SK-N-SH (cell line): Measurements from ENCODE around the gene COX7A2. TPM values are rescaled to one million over a fixed set of nuclear protein-coding genes. Genes with fewer than 3 reads are reported as not detected.

Source experiments
- CTCF ChIA-PET: fragments of 300-600, 350-600 bp; formaldehyde crosslinking; extraction: SDS; loops from one replicate; lab custom pipeline; 2021; lab: Yijun Ruan, JAX
- POLR2A ChIA-PET: fragments of 350-600 bp; sonication (Branson Sonifier 250); formaldehyde crosslinking; extraction: SDS; loops from one replicate; lab custom pipeline; 2020; ENCODE audit warnings: antibody characterized with exemption, inconsistent platforms; lab: Yijun Ruan, JAX
- DNase-seq: peaks from one replicate; pipeline ENCODE4 v3.0.0; 2012
- H2AFZ ChIP-seq: fragments of 200-600 bp; sonication (generic); 2 replicates; pipeline ENCODE4 v1.8.1; 2016; ENCODE audit warnings: antibody characterized with exemption, mild to moderate bottlenecking, low read depth
- H3F3A ChIP-seq: fragments of 200-600 bp; sonication (generic); replicated peaks from 2 replicates; pipeline ENCODE3; 2016; ENCODE audit warnings: antibody characterized with exemption, mild to moderate bottlenecking; ENCODE audit not compliant: insufficient read depth
- H3K27ac ChIP-seq, 2 experiments: fragments of 200-500 bp in 1 of 2; fragments of 200-600 bp in 1 of 2; sonication (Bioruptor generic) in 1 of 2; sonication (generic), shearing (Covaris generic) in 1 of 2; 2 replicates each; pipeline versions ENCODE4 v1.5.1 to v1.6.1; 2014 to 2016; ENCODE audit warnings: low read depth in 2 of 2, inconsistent platforms in 1 of 2, low read length in 1 of 2, mild to moderate bottlenecking in 1 of 2, mixed read lengths in 1 of 2
- H3K27me3 ChIP-seq: fragments of 200-600 bp; sonication (generic), shearing (Covaris generic); 2 replicates; pipeline ENCODE4 v1.6.1; 2016; ENCODE audit warnings: mixed run types; ENCODE audit not compliant: insufficient read depth
- H3K36me3 ChIP-seq, 2 experiments: fragments of 200-500 bp in 1 of 2; fragments of 200-600 bp in 1 of 2; sonication (Bioruptor generic) in 1 of 2; sonication (generic) in 1 of 2; replicated peaks in 1 of 2; 2 replicates each; pipeline versions ENCODE3 to v1.5.1; 2014 to 2016; ENCODE audit warnings: low read length in 1 of 2, mild to moderate bottlenecking in 1 of 2; ENCODE audit not compliant: insufficient read depth in 2 of 2, control insufficient read depth in 1 of 2
- H3K4me1 ChIP-seq, 2 experiments: fragments of 200-500 bp in 1 of 2; fragments of 200-600 bp in 1 of 2; sonication (Bioruptor generic) in 1 of 2; sonication (generic), shearing (Covaris generic) in 1 of 2; 2 replicates each; pipeline versions ENCODE4 v1.5.1 to v1.6.1; 2014 to 2016; ENCODE audit warnings: low read depth in 1 of 2, low read length in 1 of 2, mixed run types in 1 of 2; ENCODE audit not compliant: insufficient read depth in 2 of 2, control insufficient read depth in 1 of 2
- H3K4me2 ChIP-seq: fragments of 200-600 bp; sonication (generic), shearing (Covaris generic); 2 replicates; pipeline ENCODE4 v1.6.1; 2017; ENCODE audit warnings: mixed run types
- H3K4me3 ChIP-seq, 2 experiments: fragments of 200-500 bp in 1 of 2; fragments of 200-600 bp in 1 of 2; sonication (Bioruptor generic) in 1 of 2; sonication (generic), shearing (Covaris generic) in 1 of 2; 2 replicates each; pipeline versions ENCODE4 v1.5.1 to v1.8.1; 2014 to 2016; ENCODE audit warnings: low read depth in 2 of 2, inconsistent platforms in 1 of 2, low read length in 1 of 2, mild to moderate bottlenecking in 1 of 2, mixed read lengths in 1 of 2, moderate library complexity in 1 of 2
- H3K79me2 ChIP-seq: fragments of 200-600 bp; sonication (generic); 2 replicates; pipeline ENCODE4 v1.8.1; 2017; ENCODE audit warnings: mild to moderate bottlenecking; ENCODE audit not compliant: insufficient read depth
- H3K9ac ChIP-seq: fragments of 200-600 bp; sonication (generic); 2 replicates; pipeline ENCODE4 v1.6.1; 2017; ENCODE audit warnings: mixed run types
- H3K9me2 ChIP-seq: fragments of 200-600 bp; sonication (generic); 2 replicates; pipeline ENCODE4 v1.6.1; 2017; ENCODE audit warnings: mixed run types
- H3K9me3 ChIP-seq: fragments of 200-600 bp; sonication (generic); 2 replicates; pipeline ENCODE4 v1.6.1; 2017; ENCODE audit warnings: mixed run types, mild to moderate bottlenecking, moderate library complexity
- H4K20me1 ChIP-seq: fragments of 200-600 bp; sonication (generic); 2 replicates; pipeline ENCODE4 v1.6.1; 2017; ENCODE audit warnings: mild to moderate bottlenecking, mixed run types; ENCODE audit not compliant: insufficient read depth
- CHD2 ChIP-seq: fragments of 150-350 bp; IDR thresholded peaks from 2 replicates; pipeline ENCODE4 v1.6.1; 2018; ENCODE audit warnings: low read length; ENCODE audit not compliant: partially characterized antibody
- ELF1 ChIP-seq: IDR thresholded peaks from 2 replicates; pipeline ENCODE4 v1.4.0; 2012
- FOSL2 ChIP-seq: IDR thresholded peaks from 2 replicates; pipeline ENCODE4 v1.4.0; 2012; ENCODE audit warnings: low read depth, mild to moderate bottlenecking, moderate library complexity, borderline replicate concordance
- FOXJ3 ChIP-seq: sonication (generic); formaldehyde crosslinking; IDR thresholded peaks from 2 replicates; pipeline ENCODE4 v1.5.1; 2020; ENCODE audit warnings: mild to moderate bottlenecking, missing genetic modification reagents
- GATA2 ChIP-seq: sonication (generic); formaldehyde crosslinking; IDR thresholded peaks from 2 replicates; pipeline ENCODE4 v1.5.0; 2020; ENCODE audit warnings: mild to moderate bottlenecking, missing genetic modification reagents
- IRF3 ChIP-seq: fragments of 150-350 bp; IDR thresholded peaks from 2 replicates; pipeline ENCODE4 v1.6.1; 2016; ENCODE audit warnings: mild to moderate bottlenecking, low read depth, low read length
- JUND ChIP-seq: IDR thresholded peaks from 2 replicates; pipeline ENCODE4 v1.4.0; 2012
- MAX ChIP-seq: IDR thresholded peaks from 2 replicates; pipeline ENCODE4 v1.4.0; 2012; ENCODE audit warnings: low read depth
- NRF1 ChIP-seq: IDR thresholded peaks from 2 replicates; pipeline ENCODE4 v1.6.1; 2012; ENCODE audit warnings: low read depth, mild to moderate bottlenecking, low read length
- PBX3 ChIP-seq: IDR thresholded peaks from 2 replicates; pipeline ENCODE4; 2012
- POLR2AphosphoS5 ChIP-seq: IDR thresholded peaks from 2 replicates; pipeline ENCODE4 v1.6.1; 2012; ENCODE audit warnings: low read depth, low read length
- RCOR1 ChIP-seq: fragments of 150-350 bp; IDR thresholded peaks from 2 replicates; pipeline ENCODE4 v1.6.1; 2017; ENCODE audit warnings: antibody characterized with exemption, low read length
- RFX5 ChIP-seq: IDR thresholded peaks from 2 replicates; pipeline ENCODE4 v1.6.1; 2012; ENCODE audit warnings: mild to moderate bottlenecking, improper control_type of control experiment, low read length
- RXRA ChIP-seq: IDR thresholded peaks from 2 replicates; pipeline ENCODE4 v1.4.0; 2012; ENCODE audit warnings: low read depth, mild to moderate bottlenecking, borderline replicate concordance
- SIN3A ChIP-seq: IDR thresholded peaks from 2 replicates; pipeline ENCODE4 v1.6.1; 2012; ENCODE audit warnings: low read depth, mild to moderate bottlenecking, low read length, moderate library complexity, borderline replicate concordance
- SMC3 ChIP-seq: IDR thresholded peaks from 2 replicates; pipeline ENCODE4 v1.6.1; 2012; ENCODE audit warnings: low read depth, low read length, improper control_type of control experiment
- TAF1 ChIP-seq: IDR thresholded peaks from 2 replicates; pipeline ENCODE4 v1.6.1; 2012; ENCODE audit warnings: low read depth, mild to moderate bottlenecking, low read length, moderate library complexity, borderline replicate concordance
- TCF12 ChIP-seq: IDR thresholded peaks from 2 replicates; pipeline ENCODE4 v1.4.0; 2012
- YY1 ChIP-seq: IDR thresholded peaks from 2 replicates; pipeline ENCODE4 v1.4.0; 2012; ENCODE audit warnings: low read depth, mild to moderate bottlenecking
- WGBS: methylation state at CpG from one replicate; pipeline ENCODE4 v1.1.6; 2017; ENCODE audit warnings: low lambda C conversion rate; 5-methylcytosine and 5-hydroxymethylcytosine counted together
- polyA plus RNA-seq, 3 experiments: library from polyadenylated mRNA; depleted of rRNA; stranded (reverse); fragments of >200 nt; gene quantifications; 2 replicates each; pipeline ENCODE4 v1.2.3, GENCODE V29; 2012
- TF ChIP-seq, protein P1 (sequence below): IDR thresholded peaks from 2 replicates; pipeline ENCODE4 v1.4.0; 2012; ENCODE audit warnings: low read depth, borderline replicate concordance

Gene COX7A2
- polyA plus RNA-seq, 1 of the 3 experiments (the other 2 are of a cell fraction) = 431 TPM

GRCh38 chr6:75268988-75269354 lies 25.4 kb upstream of the COX7A2 start:
- no peak overlapping the region for H2AFZ ChIP-seq
- DNase-seq = no peak
- no peaks in the 10 kb centered on the region for H3K9me2 ChIP-seq
- peaks cover 19% of the 10 kb centered on the region for H4K20me1 ChIP-seq
- H3F3A ChIP-seq = peaks cover 10% of the 10 kb centered on the region
- peaks cover 0 to 4% of the 10 kb centered on the region in 2 experiments; a peak in 2 of 4 replicates for H3K4me1 ChIP-seq
- WGBS = 95% methylated on average over 4 of the region's 4 CpGs
- peaks cover 96% of the 10 kb centered on the region for H3K79me2 ChIP-seq
- TF ChIP-seq RFX5 = no peak
- TF ChIP-seq MAX = no peak
- TF ChIP-seq IRF3 = no peak
- no peak for TF ChIP-seq YY1
- TF ChIP-seq SIN3A = no peak
- TF ChIP-seq SMC3 = no peak
- no peak for TF ChIP-seq ELF1
- no peak for TF ChIP-seq RXRA
- no peak for TF ChIP-seq TAF1
- no peak for TF ChIP-seq JUND
- no peak overlapping the region for H3K4me3 ChIP-seq
- no peaks in the 10 kb centered on the region for H3K27me3 ChIP-seq
- CTCF ChIA-PET = interaction anchor here (1.1 to 1.2 kb wide), 2 partner anchors 10 to 27 kb away, joined by 3 read pairs; no protein-coding TSS in a partner anchor
- no peak overlapping the region for H3K4me2 ChIP-seq
- POLR2A ChIA-PET = no interaction called here
- H3K27ac ChIP-seq = no peak overlapping the region
- no peaks in the 10 kb centered on the region for H3K9me3 ChIP-seq
- H3K36me3 ChIP-seq = peaks cover 27 to 36% of the 10 kb centered on the region in 2 experiments
- no peak overlapping the region for H3K9ac ChIP-seq

DNA sequence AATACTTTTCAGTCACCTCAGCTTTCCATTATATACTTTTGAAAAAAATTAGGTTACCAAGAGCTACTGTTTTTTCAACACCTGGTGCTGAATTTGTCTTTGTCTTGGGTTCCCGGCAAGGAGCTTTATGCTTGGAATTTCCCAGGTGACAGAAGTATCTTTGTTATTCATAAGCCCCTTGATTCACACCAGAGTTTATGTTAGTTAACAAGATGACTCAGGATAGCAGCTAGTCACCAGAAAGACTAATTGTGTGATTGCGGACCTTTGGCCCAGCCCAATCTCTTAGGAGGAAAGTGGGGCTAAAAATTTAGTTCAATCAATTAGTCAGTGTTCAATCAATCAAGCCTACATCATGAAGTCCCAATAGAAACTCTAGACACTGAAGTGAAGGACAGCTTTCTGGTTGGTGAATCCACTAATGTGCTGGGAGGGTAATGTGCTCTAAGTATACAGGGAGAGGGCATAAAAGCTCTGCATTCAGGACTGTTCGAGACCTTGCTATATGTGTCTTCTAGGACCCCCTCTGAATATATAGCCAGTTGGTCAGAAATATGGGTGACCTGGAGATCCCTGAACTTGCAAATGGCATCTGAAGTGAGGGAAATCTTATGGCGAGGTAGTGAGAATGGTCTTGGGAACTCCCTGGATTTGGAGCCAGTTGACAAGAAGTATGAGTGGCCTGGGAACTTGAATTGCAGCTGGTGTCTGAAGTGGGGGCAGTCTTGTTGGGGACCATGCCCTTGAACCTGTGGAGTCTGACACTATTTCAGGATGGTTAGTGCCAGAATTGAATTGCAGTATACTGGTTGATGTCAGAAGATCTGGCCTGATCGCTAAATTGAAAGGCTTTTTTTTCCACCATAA lies 24.8 kb upstream of the COX7A2 start:
- 0 out of 4 replicates have a peak overlapping the region, but pooled peaks of 1 of the 2 experiments have one; percentile 8 for H3K27ac ChIP-seq
- no peak overlapping the region for H2AFZ ChIP-seq
- peaks cover 19% of the 10 kb centered on the region for H4K20me1 ChIP-seq
- WGBS = 76% methylated on average over 5 of the region's 5 CpGs
- DNase-seq = no peak
- H3F3A ChIP-seq = peaks cover 9% of the 10 kb centered on the region
- H3K9me3 ChIP-seq = no peaks in the 10 kb centered on the region
- TF ChIP-seq POLR2AphosphoS5 (no peak), GATA2 (CRISPR knock-in tag) (no peak), PBX3 (no peak), MAX (no peak), RCOR1 (no peak), JUND (no peak), CHD2 (no peak), FOSL2 (no peak), NRF1 (no peak), SIN3A (no peak), FOXJ3 (no peak), TCF12 (no peak), RFX5 (no peak), IRF3 (no peak)
- TF ChIP-seq, protein P1, sequence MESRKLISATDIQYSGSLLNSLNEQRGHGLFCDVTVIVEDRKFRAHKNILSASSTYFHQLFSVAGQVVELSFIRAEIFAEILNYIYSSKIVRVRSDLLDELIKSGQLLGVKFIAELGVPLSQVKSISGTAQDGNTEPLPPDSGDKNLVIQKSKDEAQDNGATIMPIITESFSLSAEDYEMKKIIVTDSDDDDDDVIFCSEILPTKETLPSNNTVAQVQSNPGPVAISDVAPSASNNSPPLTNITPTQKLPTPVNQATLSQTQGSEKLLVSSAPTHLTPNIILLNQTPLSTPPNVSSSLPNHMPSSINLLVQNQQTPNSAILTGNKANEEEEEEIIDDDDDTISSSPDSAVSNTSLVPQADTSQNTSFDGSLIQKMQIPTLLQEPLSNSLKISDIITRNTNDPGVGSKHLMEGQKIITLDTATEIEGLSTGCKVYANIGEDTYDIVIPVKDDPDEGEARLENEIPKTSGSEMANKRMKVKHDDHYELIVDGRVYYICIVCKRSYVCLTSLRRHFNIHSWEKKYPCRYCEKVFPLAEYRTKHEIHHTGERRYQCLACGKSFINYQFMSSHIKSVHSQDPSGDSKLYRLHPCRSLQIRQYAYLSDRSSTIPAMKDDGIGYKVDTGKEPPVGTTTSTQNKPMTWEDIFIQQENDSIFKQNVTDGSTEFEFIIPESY = no peak
- H3K9me2 ChIP-seq = no peaks in the 10 kb centered on the region
- no peak overlapping the region for H3K9ac ChIP-seq
- H3K4me3 ChIP-seq = no peak overlapping the region
- H3K79me2 ChIP-seq = peaks cover 92% of the 10 kb centered on the region
- POLR2A ChIA-PET = no interaction called here
- peaks cover 27 to 36% of the 10 kb centered on the region in 2 experiments for H3K36me3 ChIP-seq
- CTCF ChIA-PET = interaction anchor here (1.1 to 3.5 kb wide), 11 partner anchors 7 to 259 kb away, joined by 3 to 51 read pairs (median 12); partner anchors contain the start of genes COX7A2 and TMEM30A
- no peaks in the 10 kb centered on the region; a peak in 1 of 4 replicates for H3K4me1 ChIP-seq
- no peak overlapping the region for H3K4me2 ChIP-seq
- H3K27me3 ChIP-seq = no peaks in the 10 kb centered on the region
